Measurements from ENCODE around the gene RAB34. TPM values are rescaled to one million over a fixed set of nuclear protein-coding genes. Genes with fewer than 3 reads are reported as not detected.
A peak's percentile ranks its signal among the peaks of the same experiment; 100 is the strongest.

The RAB34 gene
- total RNA-seq, 2 experiments from 2014 or later = 0.22 to 0.99 TPM

DNA sequence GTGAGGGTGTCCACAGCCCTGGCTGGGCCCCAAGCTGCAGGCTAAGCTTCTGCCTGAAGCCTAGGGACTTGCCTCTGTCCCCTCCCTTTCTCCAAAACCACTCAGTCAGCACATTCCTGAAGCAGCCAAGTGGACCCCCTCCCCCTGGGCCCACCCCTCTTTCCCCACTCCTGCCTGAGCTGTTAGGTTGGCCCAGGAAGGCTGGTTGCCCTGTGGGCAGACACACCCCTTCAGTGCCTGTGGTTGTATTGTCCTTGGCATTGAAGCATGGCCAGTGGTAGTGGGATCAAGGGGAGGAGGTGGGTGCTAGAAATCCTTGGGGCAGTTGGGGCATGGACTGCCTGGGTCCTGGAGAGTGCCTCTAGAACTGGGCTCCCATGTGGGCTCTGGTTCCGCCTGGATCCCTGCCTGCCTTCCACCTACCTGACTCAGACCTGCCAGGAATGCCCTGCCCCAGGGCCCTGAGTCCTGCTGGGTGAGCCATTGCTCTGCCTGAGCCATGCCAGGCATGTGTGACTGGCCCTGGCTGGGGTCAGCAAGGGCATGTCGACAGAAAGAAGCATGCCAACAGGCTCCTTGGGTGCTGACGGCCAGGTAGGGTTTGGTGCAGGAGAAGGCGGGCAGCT lies 28.2 kb upstream of the RAB34 start:
- Histone ChIP-seq H3K4me2 (ENCODE audit: low read length) (peak overlapping the region; percentile 96), H3K4me1 (ENCODE audit: insufficient read depth, low read length, poor library complexity, severe bottlenecking) (peaks cover 62% of the 10 kb centered on the region), H3K4me3 (ENCODE audit: low read depth, low read length, poor library complexity, severe bottlenecking) (peak overlapping the region; percentile 98), H3K36me3 (ENCODE audit: insufficient read depth, low read length) (peaks cover 65% of the 10 kb centered on the region), H3K27ac (ENCODE audit: low read depth, low read length, poor library complexity, severe bottlenecking) (peak overlapping the region; percentile 95), H3K9me2 (ENCODE audit: insufficient read depth, low read length) (no peaks in the 10 kb centered on the region), H3K79me2 (ENCODE audit: insufficient read depth, low read depth, low read length) (peaks cover 39% of the 10 kb centered on the region), H4K20me1 (ENCODE audit: insufficient read depth, low read length) (peaks cover 30% of the 10 kb centered on the region), H2AFZ (ENCODE audit: low read length) (no peak overlapping the region), H3K9me3 (ENCODE audit: low read length) (no peaks in the 10 kb centered on the region)
- POLR2A ChIA-PET = interaction anchor here (1.6 to 1.8 kb wide), 3 partner anchors 18 to 26 kb away, joined by 4 to 16 read pairs (median 12); partner anchors contain the start of genes NEK8 and RPL23A
- no peak for TF ChIP-seq EZH2phosphoT487 (IDR thresholded peaks at IDR 0.05; ENCODE audit: borderline replicate concordance, low read depth, low read length)
- TF ChIP-seq, protein P1, sequence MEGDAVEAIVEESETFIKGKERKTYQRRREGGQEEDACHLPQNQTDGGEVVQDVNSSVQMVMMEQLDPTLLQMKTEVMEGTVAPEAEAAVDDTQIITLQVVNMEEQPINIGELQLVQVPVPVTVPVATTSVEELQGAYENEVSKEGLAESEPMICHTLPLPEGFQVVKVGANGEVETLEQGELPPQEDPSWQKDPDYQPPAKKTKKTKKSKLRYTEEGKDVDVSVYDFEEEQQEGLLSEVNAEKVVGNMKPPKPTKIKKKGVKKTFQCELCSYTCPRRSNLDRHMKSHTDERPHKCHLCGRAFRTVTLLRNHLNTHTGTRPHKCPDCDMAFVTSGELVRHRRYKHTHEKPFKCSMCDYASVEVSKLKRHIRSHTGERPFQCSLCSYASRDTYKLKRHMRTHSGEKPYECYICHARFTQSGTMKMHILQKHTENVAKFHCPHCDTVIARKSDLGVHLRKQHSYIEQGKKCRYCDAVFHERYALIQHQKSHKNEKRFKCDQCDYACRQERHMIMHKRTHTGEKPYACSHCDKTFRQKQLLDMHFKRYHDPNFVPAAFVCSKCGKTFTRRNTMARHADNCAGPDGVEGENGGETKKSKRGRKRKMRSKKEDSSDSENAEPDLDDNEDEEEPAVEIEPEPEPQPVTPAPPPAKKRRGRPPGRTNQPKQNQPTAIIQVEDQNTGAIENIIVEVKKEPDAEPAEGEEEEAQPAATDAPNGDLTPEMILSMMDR (conservative IDR thresholded peaks at IDR 0.05; ENCODE audit: low read length) = no peak
- intact Hi-C loops (cut with micrococcal nuclease; ENCODE audit: unreplicated experiment) = no loop called here
- CTCF ChIA-PET (ENCODE audit: unreplicated experiment) = interaction anchor here (0.5 to 3.5 kb wide), 3 partner anchors 10 to 106 kb away, joined by 5 to 18 read pairs (median 6); partner anchors contain the start of gene TLCD1
- no peak for DNase-seq (ENCODE audit: low spot score)
- no TSS peak for BruUV-seq (replicated peaks)

DNA sequence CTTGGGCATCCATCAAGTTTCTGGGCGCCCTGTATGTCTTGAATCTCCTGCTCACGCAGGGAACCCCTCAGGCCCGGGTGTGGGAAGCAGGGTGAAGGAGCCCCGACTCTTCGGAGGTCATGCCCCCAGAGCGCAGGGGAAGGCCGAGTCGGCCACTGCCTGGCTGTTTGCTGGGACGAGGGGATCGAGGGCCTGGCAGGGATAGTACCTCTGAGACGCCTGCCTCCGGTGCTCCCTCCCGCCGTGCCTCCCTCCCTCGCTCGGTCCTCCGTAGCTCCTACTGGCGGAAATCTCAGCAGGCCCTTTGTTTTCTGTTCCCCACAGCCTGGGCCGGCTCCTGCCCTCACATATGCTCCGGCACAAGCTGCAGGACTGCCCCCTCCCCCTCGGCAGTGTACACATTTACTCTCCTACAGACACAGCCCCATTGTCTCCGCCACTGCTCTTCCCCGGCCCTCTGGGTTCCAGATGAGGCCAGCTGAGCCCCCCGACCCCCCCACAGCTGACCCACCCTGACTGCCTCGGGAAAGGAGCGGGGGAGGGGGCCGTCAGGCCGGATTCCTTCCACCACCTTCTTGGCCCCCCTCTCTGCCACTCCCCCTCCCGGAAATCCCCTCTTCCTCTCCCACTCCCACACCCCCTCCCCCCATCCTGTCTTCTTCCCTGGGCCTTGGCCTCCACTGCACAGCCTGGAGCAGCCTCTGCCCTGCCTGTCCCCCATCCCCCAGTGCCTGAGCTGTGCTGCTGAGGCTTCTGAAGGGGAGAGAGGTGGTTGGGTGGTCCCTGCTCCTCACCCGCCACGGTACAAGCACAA lies 27.5 kb upstream of the RAB34 start:
- Histone ChIP-seq H3K36me3 (ENCODE audit: insufficient read depth, low read length) (peaks cover 65% of the 10 kb centered on the region), H3K4me1 (ENCODE audit: insufficient read depth, low read length, poor library complexity, severe bottlenecking) (peaks cover 66% of the 10 kb centered on the region), H3K27ac (ENCODE audit: low read depth, low read length, poor library complexity, severe bottlenecking) (peak overlapping the region; percentile 95), H2AFZ (ENCODE audit: low read length) (no peak overlapping the region), H3K79me2 (ENCODE audit: insufficient read depth, low read depth, low read length) (peaks cover 36% of the 10 kb centered on the region), H3K9me3 (ENCODE audit: low read length) (no peaks in the 10 kb centered on the region), H3K4me2 (ENCODE audit: low read length) (peak overlapping the region; percentile 96), H3K9me2 (ENCODE audit: insufficient read depth, low read length) (no peaks in the 10 kb centered on the region), H3K4me3 (ENCODE audit: low read depth, low read length, poor library complexity, severe bottlenecking) (peak overlapping the region; percentile 98), H4K20me1 (ENCODE audit: insufficient read depth, low read length) (peaks cover 25% of the 10 kb centered on the region)
- intact Hi-C loops (cut with micrococcal nuclease; ENCODE audit: unreplicated experiment) = no loop called here
- TF ChIP-seq, protein P1 (conservative IDR thresholded peaks at IDR 0.05; ENCODE audit: low read length) = no peak
- TF ChIP-seq EZH2phosphoT487 (IDR thresholded peaks at IDR 0.05; ENCODE audit: borderline replicate concordance, low read depth, low read length) = no peak
- POLR2A ChIA-PET = interaction anchor here (1.7 to 1.8 kb wide), 2 partner anchors 17 to 25 kb away, joined by 4 to 16 read pairs; partner anchors contain the start of genes NEK8 and RPL23A
- DNase-seq (ENCODE audit: low spot score) = peak; percentile 71
- no TSS peak for BruUV-seq (replicated peaks)
- CTCF ChIA-PET (ENCODE audit: unreplicated experiment) = interaction anchor here (0.5 to 3.5 kb wide), 3 partner anchors 11 to 106 kb away, joined by 5 to 18 read pairs (median 6); partner anchors contain the start of gene TLCD1
